SH-SY5Y (cell line): ENCODE results near the gene GRK6.

ENCODE experiments used
- GATA2 ChIP-seq: IDR thresholded peaks from 2 replicates; pipeline ENCODE4 v1.6.1; 2011; ENCODE audit warnings: mild to moderate bottlenecking, low read depth, low read length
- GATA3 ChIP-seq: IDR thresholded peaks from 2 replicates; pipeline ENCODE4 v1.6.1; 2011; ENCODE audit warnings: low read depth, mild to moderate bottlenecking, low read length, moderate library complexity

The GRK6 gene

GRCh38 chr5:177438468-177438867, 12.0 kb downstream of the GRK6 start:
- TF ChIP-seq GATA2, result no peak
- TF ChIP-seq GATA3, result no peak

GRCh38 chr5:177439518-177440053, 13.1 kb downstream of the GRK6 start:
- TF ChIP-seq GATA2 (no peak), GATA3 (no peak)

GRCh38 chr5:177440211-177440989, 13.9 kb downstream of the GRK6 start:
- no peak for TF ChIP-seq GATA2
- TF ChIP-seq GATA3, result no peak

DNA sequence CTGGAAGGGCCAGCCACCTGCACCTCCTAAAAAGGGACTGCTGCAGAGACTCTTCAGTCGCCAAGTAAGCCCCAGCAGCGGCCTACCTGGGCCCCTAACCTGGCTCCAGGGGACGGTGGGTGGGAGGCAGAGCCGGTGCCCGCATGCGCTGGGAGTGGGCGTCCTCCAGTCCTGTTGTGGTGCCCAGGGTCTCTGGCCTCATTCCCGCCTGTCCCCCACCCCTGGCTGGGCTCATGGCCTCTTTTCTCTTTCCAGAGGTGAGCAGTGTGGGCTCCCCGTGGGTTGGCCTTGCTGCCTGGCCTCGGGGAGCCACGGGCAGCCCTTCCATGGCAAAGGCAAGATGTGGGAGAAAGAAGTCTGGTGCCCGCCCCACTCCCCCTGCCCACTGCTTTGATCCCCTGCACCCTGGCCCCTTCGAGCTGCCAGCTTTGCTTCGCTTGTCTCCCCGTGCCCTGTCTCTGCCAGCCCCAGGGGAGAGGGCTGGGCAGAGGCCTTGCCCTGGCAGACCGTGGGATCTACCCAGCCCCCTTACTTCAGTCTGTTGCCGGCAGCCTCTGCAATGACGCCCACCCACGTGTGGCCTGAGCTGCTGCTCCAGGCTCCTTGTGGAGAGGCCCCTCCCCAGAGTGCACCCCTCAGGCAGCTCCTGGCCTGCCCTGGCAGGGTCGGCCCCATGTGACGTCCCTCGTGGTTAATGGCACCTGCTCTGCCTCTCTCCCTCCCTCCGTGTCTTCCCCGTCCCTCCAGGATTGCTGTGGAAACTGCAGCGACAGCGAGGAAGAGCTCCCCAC, 14.7 kb downstream of the GRK6 start:
- no peak for TF ChIP-seq GATA3
- no peak for TF ChIP-seq GATA2

- TF ChIP-seq GATA2, result no peak
Observed at GRCh38 chr5:177442066-177442826, 15.8 kb downstream of the GRK6 start.

- TF ChIP-seq GATA3 (no peak), GATA2 (no peak)
Observed at GRCh38 chr5:177443144-177443983, 16.9 kb downstream of the GRK6 start.

GRCh38 chr5:177444106-177445051, 17.9 kb downstream of the GRK6 start:
- TF ChIP-seq GATA2 (no peak), GATA3 (no peak)

- TF ChIP-seq GATA3, result no peak
- TF ChIP-seq GATA2, result no peak
Observed at GRCh38 chr5:177445052-177445916, 18.8 kb downstream of the GRK6 start.

DNA sequence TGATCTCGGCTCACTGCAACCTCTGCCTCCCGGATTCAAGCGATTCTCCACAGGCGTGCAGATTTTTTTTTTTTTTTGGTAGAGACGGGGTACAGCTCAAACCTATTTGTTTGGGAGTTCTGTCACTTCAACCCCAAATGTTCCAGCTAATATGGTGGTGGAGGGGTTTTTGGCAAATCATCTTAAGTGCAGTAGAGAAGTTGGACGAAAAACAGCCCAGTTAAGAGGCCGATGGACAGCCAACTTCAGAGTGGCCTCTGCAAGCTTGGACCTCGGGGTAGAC, 19.4 kb downstream of the GRK6 start:
- TF ChIP-seq GATA2 (no peak), GATA3 (no peak)

- no peak for TF ChIP-seq GATA2
- TF ChIP-seq GATA3, result no peak
Observed at GRCh38 chr5:177446200-177447065, 20.0 kb downstream of the GRK6 start, which contains the start of gene PRR7. TSS of gene PRR7 (plus strand) at chr5:177446814. CDS start at chr5:177455068, 8,254 bp downstream.
